SHP77 (cell line): ENCODE results near the gene CADM1.
A peak's percentile ranks its signal among the peaks of the same experiment; 100 is the strongest.

ENCODE experiments used
- DNase-seq, 2 experiments: peaks; one replicate each; lab custom pipeline; 2025; lab: John Stamatoyannopoulos, UW

The CADM1 gene

DNA sequence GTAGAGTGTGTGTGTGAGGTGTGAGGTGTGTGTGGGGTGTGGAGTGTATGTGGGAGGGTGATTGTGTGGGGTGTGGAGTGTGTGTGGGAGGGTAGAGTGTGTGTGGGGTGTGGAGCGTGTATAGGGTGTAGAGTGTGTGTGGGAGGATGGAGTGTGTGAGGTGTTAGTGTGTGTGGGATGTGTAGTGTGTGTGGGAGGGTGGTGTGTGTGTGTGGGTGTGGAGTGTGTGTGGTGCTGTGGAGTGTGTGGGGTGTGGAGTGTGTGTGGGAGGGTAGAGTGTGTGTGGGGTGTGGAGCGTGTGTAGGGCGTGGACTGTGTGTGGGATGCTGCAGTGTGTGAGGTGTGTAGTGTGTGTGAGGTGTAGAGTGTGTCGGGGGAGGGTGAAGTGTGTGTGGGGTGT is 356.1 kb downstream of the CADM1 start:
- no peak for DNase-seq

- no peak for DNase-seq
Observed at GRCh38 chr11:115147243-115147807, 356.9 kb downstream of the CADM1 start.

- no peak for DNase-seq
Observed at GRCh38 chr11:115146425-115146824, 357.8 kb downstream of the CADM1 start.

DNA sequence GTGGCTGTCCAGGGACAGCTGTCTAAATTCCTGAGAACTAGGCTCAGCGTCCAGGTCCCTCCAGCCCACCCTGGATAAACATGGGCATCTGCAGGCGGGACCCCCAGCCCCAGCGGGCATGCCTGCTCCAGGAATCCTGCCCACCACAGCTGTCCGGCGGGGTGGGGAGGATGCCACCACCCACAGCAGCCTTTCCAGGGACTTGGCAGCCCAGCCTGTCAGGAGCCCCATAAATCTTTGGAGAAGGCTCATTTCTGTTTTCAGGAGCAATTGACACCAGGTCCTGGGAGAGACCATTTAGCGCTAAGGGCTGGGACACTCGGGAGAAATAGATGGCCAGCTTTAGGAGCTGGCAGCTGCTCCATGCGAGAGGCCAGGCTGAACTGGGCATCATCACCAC is 358.9 kb downstream of the CADM1 start:
- no peak for DNase-seq

DNA sequence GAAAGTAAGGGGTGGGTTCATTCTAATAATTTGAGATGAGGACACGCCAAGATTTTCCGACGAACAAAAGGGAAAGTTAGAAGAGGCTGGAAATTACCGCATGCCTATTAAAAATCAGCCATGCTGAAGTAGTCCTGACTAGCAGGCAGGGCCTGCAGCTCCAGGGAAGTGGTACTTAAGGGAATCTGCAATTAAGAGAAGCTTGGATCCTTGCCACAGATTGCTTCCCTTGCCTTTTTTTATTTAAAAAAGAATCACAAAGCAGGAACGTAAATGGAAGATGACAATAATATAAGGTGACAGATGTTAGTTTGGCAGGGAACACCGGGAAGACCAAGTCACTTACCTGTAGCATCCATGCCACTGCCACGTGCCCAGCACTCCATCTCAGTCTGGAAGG is 359.3 kb downstream of the CADM1 start:
- DNase-seq: no peak

DNA sequence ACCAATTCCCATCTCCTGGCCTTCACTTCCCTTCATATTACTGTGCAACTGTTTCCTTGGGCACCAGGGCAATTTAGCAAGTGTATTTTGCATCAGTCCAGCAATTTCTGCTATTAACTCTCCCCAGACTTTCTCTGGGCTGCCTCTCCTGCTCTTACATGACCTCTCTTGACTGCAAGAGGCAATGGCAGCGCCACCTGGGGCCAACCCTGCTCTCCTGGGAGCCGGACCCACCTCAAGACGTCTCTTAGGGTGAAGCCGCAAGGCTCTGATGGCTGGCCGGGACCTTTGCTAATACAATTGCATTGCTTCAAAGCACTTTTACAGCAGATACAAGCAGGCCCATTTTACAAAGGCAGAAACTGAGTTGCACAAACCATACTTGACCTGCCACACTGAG is 360.2 kb downstream of the CADM1 start:
- no peak for DNase-seq

GRCh38 chr11:115141231-115142114 is 362.7 kb downstream of the CADM1 start:
- DNase-seq: no peak

DNA sequence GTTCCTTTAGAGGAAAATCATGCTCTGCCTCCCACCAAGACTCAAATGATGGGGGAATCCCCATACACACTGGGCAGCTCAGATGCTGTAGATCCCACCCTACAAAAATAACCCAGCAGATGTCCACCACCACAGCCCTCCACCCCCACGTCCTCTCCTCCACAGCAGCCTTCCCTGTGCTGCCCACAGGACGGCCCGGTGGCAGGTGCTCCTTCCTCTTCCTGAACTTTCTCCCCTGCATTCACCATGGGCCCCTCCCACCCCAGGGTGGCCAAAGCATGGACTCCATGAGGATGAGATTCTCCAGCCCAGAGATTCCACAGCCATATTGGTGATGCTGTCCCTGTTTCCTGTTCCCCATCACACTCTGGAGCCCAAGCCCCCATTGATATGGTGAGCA is 368.3 kb downstream of the CADM1 start:
- no peak for DNase-seq

GRCh38 chr11:115134926-115135325 is 369.3 kb downstream of the CADM1 start:
- peak in 1 of 2 experiments; percentile 6 for DNase-seq

GRCh38 chr11:115133475-115134209 is 370.6 kb downstream of the CADM1 start:
- no peak for DNase-seq

DNA sequence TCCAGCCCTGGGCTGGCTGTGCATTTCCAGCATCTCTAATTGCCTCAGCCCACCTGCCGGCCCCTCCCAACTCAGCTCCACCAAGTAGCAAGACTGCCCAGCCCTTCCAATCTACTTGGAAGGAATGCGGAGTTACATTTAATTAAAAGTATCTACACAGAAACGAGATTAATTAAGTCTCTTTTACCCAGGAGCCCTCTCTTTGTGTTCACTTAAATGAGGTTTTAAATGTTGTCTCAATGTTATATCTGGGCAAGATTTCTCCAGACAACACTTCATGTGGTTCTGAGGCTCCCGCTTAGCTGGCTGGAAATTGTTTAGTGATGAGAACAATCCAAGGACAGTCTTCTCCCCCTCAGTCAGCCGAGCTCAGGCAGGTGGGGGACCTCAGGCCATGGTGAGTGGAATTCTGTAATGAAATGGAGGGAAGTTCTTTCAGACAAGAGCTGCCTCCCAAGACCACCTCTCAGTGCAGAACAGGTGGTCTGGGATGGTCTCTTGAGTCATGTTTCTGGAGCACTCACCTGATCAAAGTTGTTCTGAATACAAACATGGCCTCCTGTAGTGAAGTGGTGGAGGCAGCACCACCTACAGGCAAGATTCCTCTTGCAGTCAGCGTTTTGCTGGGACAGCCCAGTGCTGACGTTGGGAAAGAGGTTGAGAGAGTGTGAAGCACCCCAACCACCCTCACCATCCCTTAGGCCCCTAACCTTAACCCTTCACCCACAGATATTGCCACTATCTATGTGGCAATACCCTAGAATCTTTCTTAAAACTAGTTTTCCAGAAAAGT is 371.6 kb downstream of the CADM1 start:
- DNase-seq: no peak

DNA sequence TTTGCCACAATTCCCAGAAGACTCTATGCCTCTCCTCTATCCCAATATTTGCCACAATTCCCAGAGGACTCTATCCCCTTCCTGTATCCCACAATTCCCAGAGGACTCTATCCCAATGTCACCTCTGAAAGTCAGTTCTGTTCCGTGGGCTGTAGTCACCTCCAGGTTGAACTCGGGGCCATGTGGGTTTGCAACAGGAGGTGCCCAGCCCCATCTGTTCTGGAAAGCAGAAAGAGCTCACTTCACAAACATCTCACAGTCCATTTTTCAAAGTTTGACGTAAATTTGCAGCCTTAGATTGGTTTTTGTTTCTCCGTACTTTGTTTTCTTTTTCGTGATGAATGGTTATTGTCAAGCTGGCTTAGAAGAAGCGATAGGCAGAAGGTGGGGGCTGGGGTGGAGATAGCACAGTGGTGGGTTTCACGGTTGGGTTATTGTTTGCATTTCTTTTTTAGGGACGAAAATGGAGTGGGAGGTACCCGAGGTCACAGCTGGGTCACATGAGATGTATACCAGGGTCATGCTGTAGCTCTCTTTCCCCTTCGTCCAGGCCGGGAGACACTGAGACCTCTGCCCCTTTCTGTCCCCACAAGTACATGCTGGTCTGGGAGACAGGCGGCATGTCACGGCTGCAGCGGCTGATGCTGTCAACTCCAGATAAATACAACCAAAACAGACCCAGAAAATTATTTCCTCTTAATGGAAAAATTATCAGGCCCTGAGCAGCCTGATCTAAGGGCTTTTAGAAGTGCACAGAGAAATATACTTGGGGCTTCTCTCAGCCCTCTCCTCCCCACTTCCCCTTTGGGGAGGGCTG is 374.5 kb downstream of the CADM1 start:
- DNase-seq: no peak

GRCh38 chr11:115128226-115128625 is 376.0 kb downstream of the CADM1 start:
- no peak for DNase-seq

GRCh38 chr11:115127790-115128189 is 376.4 kb downstream of the CADM1 start:
- DNase-seq: no peak

GRCh38 chr11:115126515-115127208 is 377.6 kb downstream of the CADM1 start:
- DNase-seq: no peak

- DNase-seq: no peak
Observed at GRCh38 chr11:115126092-115126491, 378.1 kb downstream of the CADM1 start.

DNA sequence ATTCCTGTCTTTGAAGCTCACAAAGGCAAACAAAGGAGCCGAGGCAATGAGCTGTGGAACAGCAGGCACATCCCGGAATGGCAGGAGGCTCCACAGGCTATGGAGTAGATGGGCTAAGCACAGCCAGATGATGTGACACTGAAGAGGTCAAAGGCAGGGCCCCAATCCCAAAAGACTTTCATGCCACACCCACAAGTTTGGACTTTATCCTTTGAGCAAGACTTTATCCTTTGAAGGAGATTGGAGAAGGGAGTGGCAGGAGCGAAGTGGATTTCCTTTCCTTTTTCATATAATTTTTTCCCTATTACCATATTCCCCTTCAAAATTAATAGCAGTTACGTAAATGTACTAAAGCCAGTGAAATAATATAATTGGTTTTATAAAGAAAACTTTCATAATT is 379.4 kb downstream of the CADM1 start:
- DNase-seq: no peak

- no peak for DNase-seq
Observed at GRCh38 chr11:115123641-115124040, 380.6 kb downstream of the CADM1 start.

- no peak for DNase-seq
Observed at GRCh38 chr11:115122274-115122673, 381.9 kb downstream of the CADM1 start.
